RWPE2 (cell line): ENCODE results near the gene SIAE.

ENCODE experiments used
- ATAC-seq: fragments of 200-7000 bp; cut with Tn5 transposase; 3 replicates; pipeline ENCODE4 v1.9.1; 2021; ENCODE audit warnings: low read depth
- DNase-seq: peaks from one replicate; pipeline ENCODE4 v3.0.0-alpha.2; 2020; ENCODE audit warnings: low spot score
- H3K27ac ChIP-seq: fragments of 450-650 bp; 2 replicates; pipeline ENCODE4 v1.5.1; 2017; ENCODE audit warnings: mild to moderate bottlenecking; ENCODE audit not compliant: poor library complexity, severe bottlenecking
- H3K27me3 ChIP-seq: fragments of 250-450 bp; sonication (Bioruptor Pico); 2 replicates; pipeline ENCODE4 v1.5.1; 2021; ENCODE audit warnings: mild to moderate bottlenecking, moderate library complexity; ENCODE audit not compliant: insufficient read depth, poor library complexity, severe bottlenecking
- H3K36me3 ChIP-seq: fragments of 250-450 bp; sonication (Bioruptor Pico); 2 replicates; pipeline ENCODE4 v1.5.1; 2020; ENCODE audit warnings: low read depth, mild to moderate bottlenecking, moderate library complexity
- H3K4me1 ChIP-seq: fragments of 250-450 bp; sonication (Bioruptor Pico); 2 replicates; pipeline ENCODE4 v1.5.1; 2021; ENCODE audit warnings: mild to moderate bottlenecking, moderate library complexity; ENCODE audit not compliant: insufficient read depth, poor library complexity, severe bottlenecking
- H3K4me3 ChIP-seq: fragments of 250-450 bp; sonication (Bioruptor Pico); 2 replicates; pipeline ENCODE4 v1.5.1; 2021; ENCODE audit warnings: mild to moderate bottlenecking, moderate library complexity; ENCODE audit not compliant: severe bottlenecking
- H3K9me3 ChIP-seq: fragments of 250-450 bp; sonication (Bioruptor Pico); 2 replicates; pipeline ENCODE4 v1.5.1; 2021; ENCODE audit warnings: mild to moderate bottlenecking, moderate library complexity; ENCODE audit not compliant: severe bottlenecking
- TF ChIP-seq, protein P1 (sequence below): fragments of 450-650 bp; IDR thresholded peaks from one replicate; pipeline ENCODE4 v1.5.1; 2017; ENCODE audit warnings: mild to moderate bottlenecking, moderate library complexity; ENCODE audit not compliant: poor library complexity, severe bottlenecking

SIAE gene

DNA sequence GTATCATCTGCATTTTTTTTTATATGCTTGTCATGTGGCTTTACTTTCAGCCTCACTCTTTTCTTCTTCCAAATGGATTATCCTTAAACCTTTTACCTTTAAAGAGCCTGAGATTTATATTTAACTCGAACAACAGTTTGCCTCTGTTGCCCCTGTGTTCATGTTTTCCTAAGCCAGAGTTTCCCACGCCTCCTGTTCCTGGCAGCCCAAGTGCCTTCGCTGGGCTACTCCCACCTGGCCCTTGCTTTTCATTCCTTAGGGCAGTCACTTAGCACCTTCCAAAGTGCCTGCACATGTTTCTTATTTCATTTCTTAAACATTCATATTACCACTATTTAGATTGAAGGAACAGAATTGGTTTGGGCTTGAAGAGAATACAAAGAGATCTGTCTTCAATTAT is 37.6 kb downstream of the SIAE start:
- H3K27me3 ChIP-seq = no peaks in the 10 kb centered on the region
- H3K4me3 ChIP-seq = no peak overlapping the region
- H3K27ac ChIP-seq = no peak overlapping the region
- H3K36me3 ChIP-seq = peaks cover 60% of the 10 kb centered on the region
- TF ChIP-seq, protein P1, sequence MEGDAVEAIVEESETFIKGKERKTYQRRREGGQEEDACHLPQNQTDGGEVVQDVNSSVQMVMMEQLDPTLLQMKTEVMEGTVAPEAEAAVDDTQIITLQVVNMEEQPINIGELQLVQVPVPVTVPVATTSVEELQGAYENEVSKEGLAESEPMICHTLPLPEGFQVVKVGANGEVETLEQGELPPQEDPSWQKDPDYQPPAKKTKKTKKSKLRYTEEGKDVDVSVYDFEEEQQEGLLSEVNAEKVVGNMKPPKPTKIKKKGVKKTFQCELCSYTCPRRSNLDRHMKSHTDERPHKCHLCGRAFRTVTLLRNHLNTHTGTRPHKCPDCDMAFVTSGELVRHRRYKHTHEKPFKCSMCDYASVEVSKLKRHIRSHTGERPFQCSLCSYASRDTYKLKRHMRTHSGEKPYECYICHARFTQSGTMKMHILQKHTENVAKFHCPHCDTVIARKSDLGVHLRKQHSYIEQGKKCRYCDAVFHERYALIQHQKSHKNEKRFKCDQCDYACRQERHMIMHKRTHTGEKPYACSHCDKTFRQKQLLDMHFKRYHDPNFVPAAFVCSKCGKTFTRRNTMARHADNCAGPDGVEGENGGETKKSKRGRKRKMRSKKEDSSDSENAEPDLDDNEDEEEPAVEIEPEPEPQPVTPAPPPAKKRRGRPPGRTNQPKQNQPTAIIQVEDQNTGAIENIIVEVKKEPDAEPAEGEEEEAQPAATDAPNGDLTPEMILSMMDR = no peak
- no peaks in the 10 kb centered on the region for H3K9me3 ChIP-seq
- DNase-seq (no peak), ATAC-seq (no peak)
- no peaks in the 10 kb centered on the region for H3K4me1 ChIP-seq

DNA sequence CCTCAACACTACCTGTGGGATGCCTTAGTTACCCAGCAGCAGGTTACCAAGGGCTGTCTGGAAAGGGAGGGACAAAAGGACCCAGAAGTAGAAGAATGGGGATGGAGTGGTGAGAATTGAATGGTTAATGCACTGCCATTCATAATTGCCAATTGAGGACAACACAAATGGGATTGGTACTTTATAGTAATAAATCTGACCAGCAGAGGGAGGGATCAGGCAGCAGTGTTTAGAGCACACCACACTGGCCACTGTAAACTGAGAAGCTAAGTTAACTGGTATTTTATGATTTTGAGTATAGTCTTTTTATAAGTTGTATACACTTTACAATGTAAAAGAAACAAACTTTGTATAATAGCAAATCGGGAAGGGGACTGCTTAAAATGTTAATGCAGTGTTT is 40.2 kb downstream of the SIAE start:
- Histone ChIP-seq H3K4me1 (no peaks in the 10 kb centered on the region), H3K27ac (no peak overlapping the region), H3K36me3 (peaks cover 86% of the 10 kb centered on the region), H3K4me3 (no peak overlapping the region), H3K9me3 (no peaks in the 10 kb centered on the region), H3K27me3 (no peaks in the 10 kb centered on the region)
- DNase-seq = no peak
- peak; percentile 61; the same call in 1 of the 3 replicates for ATAC-seq
- TF ChIP-seq, protein P1 = peak; percentile 33

DNA sequence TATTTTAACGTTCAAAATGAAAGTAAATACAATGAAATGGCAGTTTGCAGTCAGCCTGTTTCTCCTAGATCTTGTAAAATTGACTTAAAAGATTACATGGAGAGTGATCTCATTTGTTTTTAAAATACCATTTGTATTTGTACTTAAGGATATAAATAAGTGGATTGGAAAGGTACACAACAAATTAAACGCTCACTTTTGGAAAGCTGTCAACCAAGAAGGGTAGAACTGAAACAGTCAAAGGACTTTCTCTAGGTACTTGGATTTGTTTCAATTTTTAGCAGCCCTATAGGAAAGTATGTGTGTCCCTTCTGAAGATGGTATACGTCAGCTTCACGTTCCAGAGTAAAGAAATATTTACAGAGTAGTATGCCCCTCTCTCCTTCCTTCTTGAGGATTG is 43.6 kb downstream of the SIAE start:
- Histone ChIP-seq H3K9me3 (no peaks in the 10 kb centered on the region), H3K36me3 (peaks cover 96% of the 10 kb centered on the region), H3K4me1 (no peaks in the 10 kb centered on the region), H3K4me3 (no peak overlapping the region), H3K27me3 (no peaks in the 10 kb centered on the region), H3K27ac (no peak overlapping the region)
- TF ChIP-seq, protein P1 = no peak
- ATAC-seq = no peak
- DNase-seq = no peak

DNA sequence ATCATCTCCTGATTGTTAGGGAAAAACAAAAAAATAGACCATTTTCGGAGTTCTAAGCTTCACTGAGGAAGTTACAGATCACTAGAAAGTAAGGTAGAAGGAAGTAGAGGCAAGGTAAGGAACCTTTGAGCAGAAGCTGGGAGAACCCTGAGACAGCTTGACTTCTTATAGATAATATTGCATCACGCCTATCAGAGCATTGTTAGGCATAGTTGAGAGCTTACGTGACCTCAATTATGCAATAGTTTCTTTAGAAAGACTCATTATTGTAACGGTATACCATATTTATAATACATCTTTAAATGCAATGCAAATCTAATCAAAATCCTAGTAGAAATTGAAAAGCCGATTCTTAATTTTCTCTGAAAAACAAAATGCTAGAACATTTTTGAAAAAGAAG is 46.0 kb downstream of the SIAE start:
- Histone ChIP-seq H3K36me3 (peaks cover 79% of the 10 kb centered on the region), H3K27me3 (no peaks in the 10 kb centered on the region)

DNA sequence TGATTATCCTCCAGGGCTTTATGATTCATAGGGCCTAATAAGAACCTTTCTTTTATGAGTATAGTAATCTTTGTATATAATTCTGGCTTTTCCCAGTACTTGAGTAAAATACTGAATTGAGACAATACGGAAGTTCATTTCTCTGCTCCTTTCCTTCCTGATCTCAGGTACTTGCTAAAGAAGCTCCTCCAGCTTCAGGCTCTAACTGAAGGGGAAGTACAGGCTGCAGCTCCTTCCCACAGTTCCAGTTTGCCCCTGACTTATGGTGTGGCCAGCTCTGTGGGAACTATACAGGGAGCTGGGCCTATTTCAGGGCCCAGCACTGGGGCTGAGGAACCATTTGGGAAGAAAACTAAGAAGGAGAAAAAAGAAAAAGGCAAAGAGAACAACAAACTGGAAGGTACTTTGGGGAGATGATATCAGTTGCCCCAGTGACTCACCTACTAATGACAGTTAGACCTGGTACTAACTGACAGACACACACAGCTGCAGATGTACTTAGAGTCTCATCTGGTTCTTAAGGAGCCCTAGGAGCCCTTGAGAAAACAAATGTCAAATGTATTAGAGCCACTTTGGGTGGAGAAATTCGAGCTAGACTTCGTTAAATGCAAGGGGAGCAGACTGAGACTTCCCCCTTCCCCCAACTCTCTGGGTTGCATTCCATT is 47.9 kb downstream of the SIAE start:
- DNase-seq (no peak), ATAC-seq (no peak)
- Histone ChIP-seq H3K4me1 (peaks cover 11% of the 10 kb centered on the region), H3K9me3 (no peaks in the 10 kb centered on the region), H3K27me3 (no peaks in the 10 kb centered on the region), H3K27ac (no peak overlapping the region), H3K36me3 (peaks cover 60% of the 10 kb centered on the region), H3K4me3 (no peak overlapping the region)
- TF ChIP-seq, protein P1 = no peak

More for the DNA sequence above, 46.0 kb downstream of the SIAE start:
- TF ChIP-seq, protein P1 = no peak
- H3K9me3 ChIP-seq = no peaks in the 10 kb centered on the region
- no peak for DNase-seq
- H3K4me3 ChIP-seq = no peak overlapping the region
- ATAC-seq = no peak
- no peak overlapping the region for H3K27ac ChIP-seq
- peaks cover 7% of the 10 kb centered on the region for H3K4me1 ChIP-seq
